Fibroblast of lung (primary cell): ENCODE data around the gene DNAJC17. TPM values are rescaled to one million over a fixed set of nuclear protein-coding genes. Genes with fewer than 3 reads are reported as not detected.

Experiments used
- DNase-seq, 2 donors: peaks; one replicate each; pipeline versions ENCODE4 v3.0.0 to v3.0.0-alpha.2; 2010; ENCODE audit warnings: low read depth in 2 of 2
- H2AFZ ChIP-seq: 2 replicates; pipeline ENCODE4 v1.5.1; 2012; ENCODE audit warnings: low read length, control low read depth, inconsistent platforms
- H3K27ac ChIP-seq: 2 replicates; pipeline ENCODE4 v1.5.1; 2011; ENCODE audit warnings: low read length, control low read depth; ENCODE audit not compliant: insufficient read depth
- H3K27me3 ChIP-seq: 2 replicates; pipeline ENCODE4 v1.5.1; 2011; ENCODE audit warnings: mild to moderate bottlenecking, low read length; ENCODE audit not compliant: control insufficient read depth, insufficient read depth
- H3K36me3 ChIP-seq: 2 replicates; pipeline ENCODE4 v1.5.1; 2011; ENCODE audit warnings: low read length; ENCODE audit not compliant: control insufficient read depth, insufficient read depth
- H3K4me1 ChIP-seq: 2 replicates; pipeline ENCODE4 v1.5.1; 2011; ENCODE audit warnings: low read length; ENCODE audit not compliant: control insufficient read depth, insufficient read depth; ENCODE audit errors: extremely low read depth
- H3K4me2 ChIP-seq: 2 replicates; pipeline ENCODE4 v1.5.1; 2011; ENCODE audit warnings: low read length, control low read depth; ENCODE audit not compliant: insufficient read depth; ENCODE audit errors: extremely low read depth
- H3K4me3 ChIP-seq, 4 experiments: fragments of 200-600 bp in 1 of 4; sonication (generic) in 1 of 4; replicated peaks in 1 of 4; 2 replicates each; pipeline ENCODE4 v1.5.1; 2011 to 2016; ENCODE audit warnings: low read length in 4 of 4, low read depth in 3 of 4, mild to moderate bottlenecking in 3 of 4, control low read depth in 2 of 4, inconsistent platforms in 1 of 4, mixed read lengths in 1 of 4; ENCODE audit not compliant: insufficient read depth in 1 of 4; ENCODE audit errors: control extremely low read depth in 1 of 4
- H3K79me2 ChIP-seq: 2 replicates; pipeline ENCODE4 v1.5.1; 2012; ENCODE audit warnings: mild to moderate bottlenecking, low read length, inconsistent platforms; ENCODE audit not compliant: control insufficient read depth, insufficient read depth
- H3K9ac ChIP-seq: 2 replicates; pipeline ENCODE4 v1.5.1; 2011; ENCODE audit warnings: mild to moderate bottlenecking, low read length, control low read depth; ENCODE audit not compliant: insufficient read depth
- H3K9me3 ChIP-seq: 2 replicates; pipeline ENCODE4 v1.5.1; 2012; ENCODE audit warnings: low read depth, low read length; ENCODE audit not compliant: control insufficient read depth, insufficient read depth
- H4K20me1 ChIP-seq: 2 replicates; pipeline ENCODE4 v1.5.1; 2011; ENCODE audit warnings: low read length; ENCODE audit not compliant: control insufficient read depth, insufficient read depth; ENCODE audit errors: extremely low read depth
- EZH2 ChIP-seq: IDR thresholded peaks from 2 replicates; pipeline ENCODE4 v1.5.1; 2012; ENCODE audit warnings: low read length, control low read depth, mild to moderate bottlenecking; ENCODE audit errors: missing control alignments
- polyA plus RNA-seq, 2 donors: library from polyadenylated mRNA; depleted of rRNA in 1 of 2; stranded (reverse) in 1 of 2; unstranded in 1 of 2; fragments of >200 nt; gene quantifications; 2 replicates each; pipeline ENCODE4 v1.2.1, GENCODE V29; 2011 to 2012; ENCODE audit warnings: missing spikeins in 1 of 2
- total RNA-seq: library from RNA; depleted of rRNA; stranded (reverse); fragments of >200 nt; gene quantifications from 2 replicates; pipeline ENCODE4 v1.2.1, GENCODE V29; 2014
- TF ChIP-seq, protein P1 (sequence below), 2 donors: IDR thresholded peaks in 1 of 2; conservative IDR thresholded peaks in 1 of 2; 1 replicate in 1 of 2; 2 replicates in 1 of 2; pipeline ENCODE4 v1.5.1; 2011 to 2012; ENCODE audit warnings: low read length in 2 of 2, control low read depth in 1 of 2, inconsistent platforms in 1 of 2, low read depth in 1 of 2, mild to moderate bottlenecking in 1 of 2

The DNAJC17 gene
- total and polyA plus RNA-seq, 2 donors (not counting 1 experiment from before 2014, with no cell fraction given): 17.7 to 41.8 TPM

DNA sequence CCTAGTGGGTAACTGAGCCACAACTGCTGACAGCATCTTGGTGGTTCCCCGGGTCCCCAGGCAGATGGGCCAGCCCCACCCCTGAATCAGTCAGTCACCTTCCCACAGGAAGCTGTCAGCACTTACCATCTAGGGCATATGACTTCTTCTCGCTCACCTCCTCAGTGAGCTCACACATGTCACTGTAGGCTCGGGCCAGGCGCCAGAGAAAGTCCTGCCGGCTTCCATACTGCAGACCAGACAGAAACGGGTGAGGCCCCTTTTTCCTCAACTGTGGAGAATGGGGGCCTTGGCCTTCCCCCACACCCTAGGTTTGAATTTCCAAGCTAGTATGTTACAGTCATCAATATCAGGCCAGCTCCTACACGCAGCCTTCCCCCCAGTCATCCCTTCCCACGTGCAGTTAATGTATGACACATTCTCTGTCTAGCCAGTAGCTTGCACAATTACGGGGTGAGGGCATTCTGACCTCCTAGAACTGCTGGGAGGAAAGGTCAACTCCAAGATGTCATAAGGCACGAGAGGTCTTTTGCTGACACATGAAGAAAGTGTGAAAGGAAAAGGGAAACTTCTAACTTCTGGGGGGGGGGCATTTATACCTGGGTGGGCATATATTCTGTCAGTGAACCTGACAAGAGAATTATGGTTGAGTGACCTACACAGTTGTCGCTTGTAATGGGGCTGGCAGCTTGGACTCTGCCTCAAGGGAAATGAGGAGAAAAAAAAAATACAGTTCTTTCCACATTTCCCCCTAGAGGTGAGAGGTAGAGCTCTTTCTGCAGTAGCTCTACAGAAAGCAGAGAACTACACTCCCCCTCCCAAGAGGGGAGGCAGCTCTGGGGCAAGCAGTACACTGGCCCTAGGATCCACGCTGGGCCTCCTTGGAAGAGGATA, 63.1 kb downstream of the DNAJC17 start:
- peaks cover 17% of the 10 kb centered on the region for H3K4me1 ChIP-seq
- H3K9ac ChIP-seq: no peak overlapping the region
- peak; percentile 67 to 82 for DNase-seq
- peak overlapping the region; percentile 51 for H3K27ac ChIP-seq
- H3K36me3 ChIP-seq: peaks cover 7% of the 10 kb centered on the region
- no peaks in the 10 kb centered on the region for H4K20me1 ChIP-seq
- no peak overlapping the region for H3K4me2 ChIP-seq
- H3K27me3 ChIP-seq: no peaks in the 10 kb centered on the region
- H3K79me2 ChIP-seq: no peaks in the 10 kb centered on the region
- TF ChIP-seq, protein P1, sequence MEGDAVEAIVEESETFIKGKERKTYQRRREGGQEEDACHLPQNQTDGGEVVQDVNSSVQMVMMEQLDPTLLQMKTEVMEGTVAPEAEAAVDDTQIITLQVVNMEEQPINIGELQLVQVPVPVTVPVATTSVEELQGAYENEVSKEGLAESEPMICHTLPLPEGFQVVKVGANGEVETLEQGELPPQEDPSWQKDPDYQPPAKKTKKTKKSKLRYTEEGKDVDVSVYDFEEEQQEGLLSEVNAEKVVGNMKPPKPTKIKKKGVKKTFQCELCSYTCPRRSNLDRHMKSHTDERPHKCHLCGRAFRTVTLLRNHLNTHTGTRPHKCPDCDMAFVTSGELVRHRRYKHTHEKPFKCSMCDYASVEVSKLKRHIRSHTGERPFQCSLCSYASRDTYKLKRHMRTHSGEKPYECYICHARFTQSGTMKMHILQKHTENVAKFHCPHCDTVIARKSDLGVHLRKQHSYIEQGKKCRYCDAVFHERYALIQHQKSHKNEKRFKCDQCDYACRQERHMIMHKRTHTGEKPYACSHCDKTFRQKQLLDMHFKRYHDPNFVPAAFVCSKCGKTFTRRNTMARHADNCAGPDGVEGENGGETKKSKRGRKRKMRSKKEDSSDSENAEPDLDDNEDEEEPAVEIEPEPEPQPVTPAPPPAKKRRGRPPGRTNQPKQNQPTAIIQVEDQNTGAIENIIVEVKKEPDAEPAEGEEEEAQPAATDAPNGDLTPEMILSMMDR (conservative IDR thresholded peaks at IDR 0.05 in 1 of 2, IDR thresholded peaks at IDR 0.05 in 1 of 2; ENCODE audit: low read depth in 1 of 2, low read length in 2 of 2): peak in 1 of 2 donors; percentile 20
- no peak for TF ChIP-seq EZH2
- H3K9me3 ChIP-seq: no peaks in the 10 kb centered on the region
- H3K4me3 ChIP-seq: no peak overlapping the region
- H2AFZ ChIP-seq: no peak overlapping the region

DNA sequence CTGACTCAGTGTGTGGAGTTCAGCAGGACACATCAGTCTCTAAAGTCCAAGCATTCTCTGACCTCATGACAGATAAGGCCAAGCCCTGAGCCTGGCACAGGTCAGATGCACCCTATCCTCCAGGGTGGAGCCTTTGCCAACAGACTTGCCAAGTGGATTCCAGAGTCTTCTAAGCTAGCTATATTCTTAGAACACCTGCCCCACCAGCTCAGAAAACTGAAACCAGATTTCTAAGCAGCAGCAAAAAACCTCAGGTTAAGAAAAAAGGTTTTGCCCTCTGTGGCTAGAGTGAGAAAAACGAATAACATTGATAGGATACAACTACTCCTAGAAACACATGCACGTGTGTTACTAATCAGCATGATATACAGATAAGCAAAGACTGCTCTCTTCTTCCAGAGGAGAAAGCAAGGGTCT, 63.8 kb downstream of the DNAJC17 start:
- Histone ChIP-seq H3K9ac (no peak overlapping the region), H3K27me3 (no peaks in the 10 kb centered on the region), H3K4me3 (no peak overlapping the region), H3K79me2 (no peaks in the 10 kb centered on the region), H3K36me3 (peaks cover 7% of the 10 kb centered on the region), H2AFZ (no peak overlapping the region), H3K9me3 (no peaks in the 10 kb centered on the region), H3K4me1 (peaks cover 17% of the 10 kb centered on the region), H3K27ac (no peak overlapping the region), H3K4me2 (no peak overlapping the region), H4K20me1 (no peaks in the 10 kb centered on the region)
- TF ChIP-seq, protein P1 (conservative IDR thresholded peaks at IDR 0.05 in 1 of 2, IDR thresholded peaks at IDR 0.05 in 1 of 2; ENCODE audit: low read depth in 1 of 2, low read length in 2 of 2): no peak
- no peak for TF ChIP-seq EZH2
- no peak for DNase-seq

DNA sequence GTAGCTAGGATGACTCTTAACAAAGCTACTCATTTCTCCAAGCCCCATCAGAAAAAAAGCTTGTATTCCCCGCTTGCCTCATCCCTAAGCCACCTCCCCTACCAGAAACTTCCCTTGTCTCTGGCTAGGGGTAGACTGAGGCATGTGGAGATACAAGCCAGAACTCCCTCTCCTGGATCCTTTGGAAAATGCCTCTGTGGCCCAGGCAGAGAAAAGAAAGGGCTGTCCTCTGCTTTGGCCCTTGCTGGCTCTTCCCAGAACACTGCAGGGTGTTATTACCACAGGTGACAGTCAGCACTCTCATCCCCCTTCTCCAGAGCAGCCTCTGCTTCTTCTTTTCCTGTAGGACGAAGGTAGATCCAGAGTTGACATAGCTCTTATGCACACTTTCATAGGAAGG, 67.4 kb downstream of the DNAJC17 start:
- H3K4me2 ChIP-seq: no peak overlapping the region
- peaks cover 1% of the 10 kb centered on the region for H3K36me3 ChIP-seq

More for the DNA sequence above, 67.4 kb downstream of the DNAJC17 start:
- Histone ChIP-seq H2AFZ (no peak overlapping the region), H3K27ac (no peak overlapping the region), H3K9ac (no peak overlapping the region), H3K79me2 (no peaks in the 10 kb centered on the region), H3K9me3 (no peaks in the 10 kb centered on the region), H3K27me3 (no peaks in the 10 kb centered on the region), H3K4me1 (peaks cover 12% of the 10 kb centered on the region), H3K4me3 (no peak overlapping the region), H4K20me1 (no peaks in the 10 kb centered on the region)
- DNase-seq: no peak
- no peak for TF ChIP-seq EZH2
- TF ChIP-seq, protein P1 (conservative IDR thresholded peaks at IDR 0.05 in 1 of 2, IDR thresholded peaks at IDR 0.05 in 1 of 2; ENCODE audit: low read depth in 1 of 2, low read length in 2 of 2): no peak
